ENCODE measurements around the gene PRKG1. TPM values are rescaled to one million over a fixed set of nuclear protein-coding genes. Genes with fewer than 3 reads are reported as not detected.

PRKG1 gene
- total and polyA plus RNA-seq, 2 experiments from 2014 or later, result 18.2 to 21.1 TPM

DNA sequence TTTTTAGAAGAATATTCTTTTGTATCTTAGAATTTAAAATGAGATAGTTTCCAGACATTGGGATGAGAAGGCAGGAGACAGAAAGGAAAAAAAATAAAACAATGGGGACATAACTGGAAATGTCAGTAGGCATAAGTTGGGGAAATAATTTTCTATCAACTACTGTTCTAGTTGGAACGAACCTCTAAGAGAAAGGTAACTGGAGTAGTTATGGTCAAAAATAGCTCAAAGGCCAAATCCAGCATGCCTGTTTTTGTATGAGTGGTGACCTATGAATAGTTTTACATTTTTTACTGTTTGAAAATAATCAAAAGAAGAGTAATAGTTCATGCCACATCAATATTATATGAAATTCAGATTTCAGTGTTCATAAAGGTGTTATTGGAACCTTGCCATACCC, 877.3 kb downstream of the PRKG1 start:
- no peaks in the 10 kb centered on the region for H3K36me3 ChIP-seq (ENCODE audit: insufficient read depth)
- H3K27ac ChIP-seq (ENCODE audit: low read depth), result no peak overlapping the region
- H3K4me3 Mint-ChIP-seq, result no peak overlapping the region
- H3K36me3 Mint-ChIP-seq (ENCODE audit: low read depth), result peaks cover 10% of the 10 kb centered on the region; the same call in 2 of the 3 replicates
- DNase-seq (ENCODE audit: low spot score), result no peak
- TF ChIP-seq POLR2AphosphoS5 (IDR thresholded peaks at IDR 0.05; ENCODE audit: low read depth), result no peak
- no peak for TF ChIP-seq JUNB (IDR thresholded peaks at IDR 0.05; ENCODE audit: unreplicated experiment)
- no peak for TF ChIP-seq ZNF114 (CRISPR knock-in tag; IDR thresholded peaks at IDR 0.05)
- TF ChIP-seq NANOG (IDR thresholded peaks at IDR 0.05; ENCODE audit: borderline replicate concordance), result no peak
- TF ChIP-seq ZNF331 (CRISPR knock-in tag; IDR thresholded peaks at IDR 0.05; ENCODE audit: low read depth), result no peak
- TF ChIP-seq, protein P1, sequence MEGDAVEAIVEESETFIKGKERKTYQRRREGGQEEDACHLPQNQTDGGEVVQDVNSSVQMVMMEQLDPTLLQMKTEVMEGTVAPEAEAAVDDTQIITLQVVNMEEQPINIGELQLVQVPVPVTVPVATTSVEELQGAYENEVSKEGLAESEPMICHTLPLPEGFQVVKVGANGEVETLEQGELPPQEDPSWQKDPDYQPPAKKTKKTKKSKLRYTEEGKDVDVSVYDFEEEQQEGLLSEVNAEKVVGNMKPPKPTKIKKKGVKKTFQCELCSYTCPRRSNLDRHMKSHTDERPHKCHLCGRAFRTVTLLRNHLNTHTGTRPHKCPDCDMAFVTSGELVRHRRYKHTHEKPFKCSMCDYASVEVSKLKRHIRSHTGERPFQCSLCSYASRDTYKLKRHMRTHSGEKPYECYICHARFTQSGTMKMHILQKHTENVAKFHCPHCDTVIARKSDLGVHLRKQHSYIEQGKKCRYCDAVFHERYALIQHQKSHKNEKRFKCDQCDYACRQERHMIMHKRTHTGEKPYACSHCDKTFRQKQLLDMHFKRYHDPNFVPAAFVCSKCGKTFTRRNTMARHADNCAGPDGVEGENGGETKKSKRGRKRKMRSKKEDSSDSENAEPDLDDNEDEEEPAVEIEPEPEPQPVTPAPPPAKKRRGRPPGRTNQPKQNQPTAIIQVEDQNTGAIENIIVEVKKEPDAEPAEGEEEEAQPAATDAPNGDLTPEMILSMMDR (conservative IDR thresholded peaks at IDR 0.05; ENCODE audit: low read depth in 2 of 2), result no peak
- TF ChIP-seq CREB1 (CRISPR knock-in tag; IDR thresholded peaks at IDR 0.05; ENCODE audit: low read depth), result no peak
- TF ChIP-seq EZH2phosphoT487 (IDR thresholded peaks at IDR 0.05; ENCODE audit: unreplicated experiment), result no peak
- H3K9me3 Mint-ChIP-seq, result peaks cover 10% of the 10 kb centered on the region
- H3K79me2 ChIP-seq (replicated peaks; ENCODE audit: insufficient read depth), result no peaks in the 10 kb centered on the region
- no peak overlapping the region for H2AFZ ChIP-seq
- H3K27me3 Mint-ChIP-seq (ENCODE audit: insufficient read depth, low read depth, poor library complexity), result peaks cover 3% of the 10 kb centered on the region
- H4K20me1 ChIP-seq (replicated peaks; ENCODE audit: insufficient read depth), result no peaks in the 10 kb centered on the region
- no peaks in the 10 kb centered on the region for H3F3A ChIP-seq (replicated peaks; ENCODE audit: low read depth)
- no peaks in the 10 kb centered on the region for H3K27me3 ChIP-seq (ENCODE audit: insufficient read depth)
- no peak overlapping the region for H3K27ac Mint-ChIP-seq
- no peak for ATAC-seq
- H3K4me1 Mint-ChIP-seq, result peaks cover 11% of the 10 kb centered on the region; the same call in 2 of the 3 replicates
- no peak overlapping the region for H3K4me3 ChIP-seq
- no peak overlapping the region for H3K4me2 ChIP-seq
- H3K9me2 ChIP-seq (ENCODE audit: insufficient read depth), result no peaks in the 10 kb centered on the region
- H3K4me1 ChIP-seq (ENCODE audit: insufficient read depth), result peaks cover 17% of the 10 kb centered on the region

DNA sequence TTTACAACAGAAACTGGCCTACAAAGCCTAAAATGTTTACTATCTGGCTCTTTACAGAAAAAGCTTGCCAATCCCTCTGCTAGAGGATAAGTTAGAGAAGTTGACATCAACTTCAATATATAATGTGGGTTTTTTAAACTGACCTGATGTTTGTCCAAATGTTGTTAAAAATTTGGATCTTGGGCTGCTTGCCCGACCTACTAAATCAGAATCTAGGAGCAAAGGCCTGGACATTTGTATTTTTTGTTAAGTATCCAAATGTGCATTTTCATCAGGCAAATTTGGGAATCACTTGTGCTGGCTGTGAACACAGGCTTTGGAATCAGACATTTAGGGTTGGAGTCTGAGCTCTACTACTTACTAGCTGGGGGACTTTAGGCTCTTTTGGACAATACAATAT, 877.8 kb downstream of the PRKG1 start:
- no peaks in the 10 kb centered on the region for H3K9me2 ChIP-seq (ENCODE audit: insufficient read depth)
- no peaks in the 10 kb centered on the region for H4K20me1 ChIP-seq (replicated peaks; ENCODE audit: insufficient read depth)
- H3F3A ChIP-seq (replicated peaks; ENCODE audit: low read depth), result no peaks in the 10 kb centered on the region
- H3K4me2 ChIP-seq, result no peak overlapping the region
- no peaks in the 10 kb centered on the region for H3K36me3 ChIP-seq (ENCODE audit: insufficient read depth)
- H3K27me3 ChIP-seq (ENCODE audit: insufficient read depth), result no peaks in the 10 kb centered on the region
- H2AFZ ChIP-seq, result no peak overlapping the region
- H3K79me2 ChIP-seq (replicated peaks; ENCODE audit: insufficient read depth), result no peaks in the 10 kb centered on the region
- H3K4me3 ChIP-seq, result no peak overlapping the region
- no peak overlapping the region for H3K27ac ChIP-seq (ENCODE audit: low read depth)
- no peak for DNase-seq (ENCODE audit: low spot score)
- peaks cover 10% of the 10 kb centered on the region; the same call in 2 of the 3 replicates for H3K36me3 Mint-ChIP-seq (ENCODE audit: low read depth)
- H3K4me1 ChIP-seq (ENCODE audit: insufficient read depth), result peaks cover 20% of the 10 kb centered on the region
- H3K27me3 Mint-ChIP-seq (ENCODE audit: insufficient read depth, low read depth, poor library complexity), result peaks cover 3% of the 10 kb centered on the region
- no peak overlapping the region for H3K27ac Mint-ChIP-seq
- H3K4me1 Mint-ChIP-seq, result peaks cover 14% of the 10 kb centered on the region; the same call in 2 of the 3 replicates
- H3K9me3 Mint-ChIP-seq, result peaks cover 7% of the 10 kb centered on the region
- no peak overlapping the region for H3K4me3 Mint-ChIP-seq
- ATAC-seq, result no peak
- TF ChIP-seq POLR2AphosphoS5 (IDR thresholded peaks at IDR 0.05; ENCODE audit: low read depth), result no peak
- TF ChIP-seq NANOG (IDR thresholded peaks at IDR 0.05; ENCODE audit: borderline replicate concordance), result no peak
- no peak for TF ChIP-seq EZH2phosphoT487 (IDR thresholded peaks at IDR 0.05; ENCODE audit: unreplicated experiment)
- TF ChIP-seq, protein P1 (conservative IDR thresholded peaks at IDR 0.05; ENCODE audit: low read depth in 2 of 2), result no peak
- TF ChIP-seq JUNB (IDR thresholded peaks at IDR 0.05; ENCODE audit: unreplicated experiment), result no peak
- TF ChIP-seq ZNF331 (CRISPR knock-in tag; IDR thresholded peaks at IDR 0.05; ENCODE audit: low read depth), result no peak
- no peak for TF ChIP-seq CREB1 (CRISPR knock-in tag; IDR thresholded peaks at IDR 0.05; ENCODE audit: low read depth)
- TF ChIP-seq, protein P2, sequence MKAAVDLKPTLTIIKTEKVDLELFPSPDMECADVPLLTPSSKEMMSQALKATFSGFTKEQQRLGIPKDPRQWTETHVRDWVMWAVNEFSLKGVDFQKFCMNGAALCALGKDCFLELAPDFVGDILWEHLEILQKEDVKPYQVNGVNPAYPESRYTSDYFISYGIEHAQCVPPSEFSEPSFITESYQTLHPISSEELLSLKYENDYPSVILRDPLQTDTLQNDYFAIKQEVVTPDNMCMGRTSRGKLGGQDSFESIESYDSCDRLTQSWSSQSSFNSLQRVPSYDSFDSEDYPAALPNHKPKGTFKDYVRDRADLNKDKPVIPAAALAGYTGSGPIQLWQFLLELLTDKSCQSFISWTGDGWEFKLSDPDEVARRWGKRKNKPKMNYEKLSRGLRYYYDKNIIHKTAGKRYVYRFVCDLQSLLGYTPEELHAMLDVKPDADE (IDR thresholded peaks at IDR 0.05), result no peak
- TF ChIP-seq STAT1 (IDR thresholded peaks at IDR 0.05; ENCODE audit: unreplicated experiment), result no peak
- no peak for TF ChIP-seq EZH2 (IDR thresholded peaks at IDR 0.05; ENCODE audit: low read depth, unreplicated experiment)
- no peak for TF ChIP-seq ZNF114 (CRISPR knock-in tag; IDR thresholded peaks at IDR 0.05)
- TF ChIP-seq, protein P3, sequence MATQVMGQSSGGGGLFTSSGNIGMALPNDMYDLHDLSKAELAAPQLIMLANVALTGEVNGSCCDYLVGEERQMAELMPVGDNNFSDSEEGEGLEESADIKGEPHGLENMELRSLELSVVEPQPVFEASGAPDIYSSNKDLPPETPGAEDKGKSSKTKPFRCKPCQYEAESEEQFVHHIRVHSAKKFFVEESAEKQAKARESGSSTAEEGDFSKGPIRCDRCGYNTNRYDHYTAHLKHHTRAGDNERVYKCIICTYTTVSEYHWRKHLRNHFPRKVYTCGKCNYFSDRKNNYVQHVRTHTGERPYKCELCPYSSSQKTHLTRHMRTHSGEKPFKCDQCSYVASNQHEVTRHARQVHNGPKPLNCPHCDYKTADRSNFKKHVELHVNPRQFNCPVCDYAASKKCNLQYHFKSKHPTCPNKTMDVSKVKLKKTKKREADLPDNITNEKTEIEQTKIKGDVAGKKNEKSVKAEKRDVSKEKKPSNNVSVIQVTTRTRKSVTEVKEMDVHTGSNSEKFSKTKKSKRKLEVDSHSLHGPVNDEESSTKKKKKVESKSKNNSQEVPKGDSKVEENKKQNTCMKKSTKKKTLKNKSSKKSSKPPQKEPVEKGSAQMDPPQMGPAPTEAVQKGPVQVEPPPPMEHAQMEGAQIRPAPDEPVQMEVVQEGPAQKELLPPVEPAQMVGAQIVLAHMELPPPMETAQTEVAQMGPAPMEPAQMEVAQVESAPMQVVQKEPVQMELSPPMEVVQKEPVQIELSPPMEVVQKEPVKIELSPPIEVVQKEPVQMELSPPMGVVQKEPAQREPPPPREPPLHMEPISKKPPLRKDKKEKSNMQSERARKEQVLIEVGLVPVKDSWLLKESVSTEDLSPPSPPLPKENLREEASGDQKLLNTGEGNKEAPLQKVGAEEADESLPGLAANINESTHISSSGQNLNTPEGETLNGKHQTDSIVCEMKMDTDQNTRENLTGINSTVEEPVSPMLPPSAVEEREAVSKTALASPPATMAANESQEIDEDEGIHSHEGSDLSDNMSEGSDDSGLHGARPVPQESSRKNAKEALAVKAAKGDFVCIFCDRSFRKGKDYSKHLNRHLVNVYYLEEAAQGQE (IDR thresholded peaks at IDR 0.05; ENCODE audit: unreplicated experiment), result no peak

Data from GM23338 (cell line).